Neural progenitor cell (in vitro differentiated cells): ENCODE data around the gene CHRFAM7A.
"Not testable (repeated sequence)": the region's sequence is repeated elsewhere in the genome, so short reads cannot be mapped to it uniquely, and the experiment has no call there.

Source experiments
- EZH2 ChIP-seq: fragments of 200-600 bp; sonication (generic); IDR thresholded peaks from 2 replicates; pipeline ENCODE4 v1.6.1; 2017; ENCODE audit warnings: antibody characterized with exemption, mild to moderate bottlenecking, moderate library complexity
- EZH2phosphoT487 ChIP-seq: fragments of 200-600 bp; sonication (generic); IDR thresholded peaks from 2 replicates; pipeline ENCODE4 v1.6.1; 2017; ENCODE audit warnings: antibody characterized with exemption
- TF ChIP-seq, protein P1 (sequence below): fragments of 200-600 bp; sonication (generic); IDR thresholded peaks from 2 replicates; pipeline ENCODE4 v1.5.1; 2017; ENCODE audit warnings: antibody characterized with exemption, mild to moderate bottlenecking

- TF ChIP-seq, protein P1, sequence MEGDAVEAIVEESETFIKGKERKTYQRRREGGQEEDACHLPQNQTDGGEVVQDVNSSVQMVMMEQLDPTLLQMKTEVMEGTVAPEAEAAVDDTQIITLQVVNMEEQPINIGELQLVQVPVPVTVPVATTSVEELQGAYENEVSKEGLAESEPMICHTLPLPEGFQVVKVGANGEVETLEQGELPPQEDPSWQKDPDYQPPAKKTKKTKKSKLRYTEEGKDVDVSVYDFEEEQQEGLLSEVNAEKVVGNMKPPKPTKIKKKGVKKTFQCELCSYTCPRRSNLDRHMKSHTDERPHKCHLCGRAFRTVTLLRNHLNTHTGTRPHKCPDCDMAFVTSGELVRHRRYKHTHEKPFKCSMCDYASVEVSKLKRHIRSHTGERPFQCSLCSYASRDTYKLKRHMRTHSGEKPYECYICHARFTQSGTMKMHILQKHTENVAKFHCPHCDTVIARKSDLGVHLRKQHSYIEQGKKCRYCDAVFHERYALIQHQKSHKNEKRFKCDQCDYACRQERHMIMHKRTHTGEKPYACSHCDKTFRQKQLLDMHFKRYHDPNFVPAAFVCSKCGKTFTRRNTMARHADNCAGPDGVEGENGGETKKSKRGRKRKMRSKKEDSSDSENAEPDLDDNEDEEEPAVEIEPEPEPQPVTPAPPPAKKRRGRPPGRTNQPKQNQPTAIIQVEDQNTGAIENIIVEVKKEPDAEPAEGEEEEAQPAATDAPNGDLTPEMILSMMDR, result not testable (repeated sequence)
- TF ChIP-seq EZH2phosphoT487, EZH2: not testable (repeated sequence)
Measured at GRCh38 chr15:30386318-30386887, 6.9 kb downstream of the CHRFAM7A start.
